Measurements from ENCODE around the gene HBZ. TPM values are rescaled to one million over a fixed set of nuclear protein-coding genes. Genes with fewer than 3 reads are reported as not detected.
"Not testable (repeated sequence)": the region's sequence is repeated elsewhere in the genome, so short reads cannot be mapped to it uniquely, and the experiment has no call there.

Gene HBZ
- total RNA-seq, 2 donors from 2014 or later: 1.4 TPM; not detected in 1

GRCh38 chr16:176477-177382 is 24.3 kb downstream of the HBZ start, which contains the start of gene HBA1:
TSS of gene HBA1 (plus strand) at chr16:176680. CDS start at chr16:176717, 37 bp downstream.
- H3K4me3 ChIP-seq; H3K27ac ChIP-seq; H3K36me3 ChIP-seq; intact Hi-C loops (cut with DNase I); H3K9me3 ChIP-seq; H3K9ac ChIP-seq (ENCODE audit: low read depth in 2 of 2, low read length in 2 of 2); DNase-seq: not testable (repeated sequence)
- H3K4me1 ChIP-seq: peaks cover 11% of the 10 kb centered on the region
- H3K27me3 ChIP-seq: peaks cover 59% of the 10 kb centered on the region

GRCh38 chr16:177394-177822 is 25.0 kb downstream of the HBZ start:
- peaks cover 11% of the 10 kb centered on the region for H3K4me1 ChIP-seq
- DNase-seq: no peak
- no peak overlapping the region for H3K27ac ChIP-seq
- no peak overlapping the region for H3K4me3 ChIP-seq
- no peak for TF ChIP-seq CTCF (IDR thresholded peaks at IDR 0.05)
- no peaks in the 10 kb centered on the region for H3K9me3 ChIP-seq
- H3K9ac ChIP-seq (ENCODE audit: low read depth in 2 of 2, low read length in 2 of 2): no peak overlapping the region
- H3K27me3 ChIP-seq: peaks cover 59% of the 10 kb centered on the region
- intact Hi-C loops (cut with DNase I): no loop called here
- H3K36me3 ChIP-seq: no peaks in the 10 kb centered on the region

GRCh38 chr16:177981-178667 is 25.7 kb downstream of the HBZ start:
- Histone ChIP-seq H3K4me1 (peaks cover 11% of the 10 kb centered on the region), H3K9ac (ENCODE audit: low read depth in 2 of 2, low read length in 2 of 2) (no peak overlapping the region), H3K9me3 (no peaks in the 10 kb centered on the region), H3K4me3 (no peak overlapping the region), H3K27ac (no peak overlapping the region), H3K27me3 (peaks cover 59% of the 10 kb centered on the region), H3K36me3 (no peaks in the 10 kb centered on the region)
- no peak for TF ChIP-seq CTCF (IDR thresholded peaks at IDR 0.05)
- no peak for DNase-seq
- intact Hi-C loops (cut with DNase I): no loop called here

- H3K36me3 ChIP-seq: no peaks in the 10 kb centered on the region
- H3K9me3 ChIP-seq: no peaks in the 10 kb centered on the region
- DNase-seq: no peak
- no peak overlapping the region for H3K27ac ChIP-seq
- intact Hi-C loops (cut with DNase I): no loop called here
- H3K4me3 ChIP-seq: no peak overlapping the region
- TF ChIP-seq CTCF (IDR thresholded peaks at IDR 0.05): no peak
- H3K4me1 ChIP-seq: peaks cover 11% of the 10 kb centered on the region
- H3K27me3 ChIP-seq: peaks cover 56% of the 10 kb centered on the region
- H3K9ac ChIP-seq (ENCODE audit: low read depth in 2 of 2, low read length in 2 of 2): no peak overlapping the region
These were observed 26.2 kb downstream of the HBZ start for GRCh38 chr16:178668-179015.

GRCh38 chr16:179211-180092 is 27.0 kb downstream of the HBZ start:
- intact Hi-C loops (cut with DNase I): loop anchor here (5.0 kb wide), 1 partner anchor 72 kb away; no protein-coding TSS in a partner anchor
- TF ChIP-seq CTCF (IDR thresholded peaks at IDR 0.05): no peak
- no peaks in the 10 kb centered on the region for H3K36me3 ChIP-seq

More at GRCh38 chr16:179211-180092, 27.0 kb downstream of the HBZ start:
- Histone ChIP-seq H3K27ac (no peak overlapping the region), H3K9ac (ENCODE audit: low read depth in 2 of 2, low read length in 2 of 2) (no peak overlapping the region), H3K27me3 (peaks cover 56% of the 10 kb centered on the region), H3K4me1 (peaks cover 11% of the 10 kb centered on the region), H3K9me3 (no peaks in the 10 kb centered on the region), H3K4me3 (no peak overlapping the region)
- DNase-seq: no peak

All from colonic mucosa (tissue), 4 donors.